Measurements from ENCODE around the gene AKAP6. TPM values are rescaled to one million over a fixed set of nuclear protein-coding genes. Genes with fewer than 3 reads are reported as not detected.
"Not testable (repeated sequence)": the region's sequence is repeated elsewhere in the genome, so short reads cannot be mapped to it uniquely, and the experiment has no call there.

The AKAP6 gene
- total RNA-seq, 1 donor from 2014 or later: 3.6 TPM

DNA sequence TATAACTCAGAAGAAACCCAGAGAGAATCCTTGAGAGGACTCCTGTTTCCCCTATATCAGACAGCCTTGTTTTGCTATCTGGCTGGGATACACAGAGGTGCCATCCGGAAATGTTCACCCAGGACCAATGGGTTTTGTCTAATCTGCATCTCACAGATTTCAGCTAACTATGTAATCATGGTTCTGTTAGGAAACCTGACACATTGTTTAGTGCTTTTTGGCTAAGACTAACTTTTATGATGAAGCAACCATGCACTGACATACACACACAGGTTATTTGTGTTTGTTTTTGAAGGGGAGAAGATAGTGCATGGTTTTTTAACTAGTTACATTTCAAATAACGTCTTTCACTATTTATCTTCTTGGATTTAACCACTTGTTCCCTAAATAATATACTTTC, 245.2 kb downstream of the AKAP6 start:
- DNase-seq (ENCODE audit: low spot score): no peak
- Mint-ChIP-seq H3K36me3 (ENCODE audit: low read depth) (peaks cover 1% of the 10 kb centered on the region), H3K4me3 (ENCODE audit: unreplicated experiment) (no peak overlapping the region), H3K4me1 (ENCODE audit: low read depth) (peaks cover 11% of the 10 kb centered on the region), H3K27me3 (ENCODE audit: low read depth) (no peaks in the 10 kb centered on the region), H3K27ac (ENCODE audit: unreplicated experiment) (no peak overlapping the region), H3K9me3 (ENCODE audit: low read depth) (no peaks in the 10 kb centered on the region)
- TF ChIP-seq, protein P1, sequence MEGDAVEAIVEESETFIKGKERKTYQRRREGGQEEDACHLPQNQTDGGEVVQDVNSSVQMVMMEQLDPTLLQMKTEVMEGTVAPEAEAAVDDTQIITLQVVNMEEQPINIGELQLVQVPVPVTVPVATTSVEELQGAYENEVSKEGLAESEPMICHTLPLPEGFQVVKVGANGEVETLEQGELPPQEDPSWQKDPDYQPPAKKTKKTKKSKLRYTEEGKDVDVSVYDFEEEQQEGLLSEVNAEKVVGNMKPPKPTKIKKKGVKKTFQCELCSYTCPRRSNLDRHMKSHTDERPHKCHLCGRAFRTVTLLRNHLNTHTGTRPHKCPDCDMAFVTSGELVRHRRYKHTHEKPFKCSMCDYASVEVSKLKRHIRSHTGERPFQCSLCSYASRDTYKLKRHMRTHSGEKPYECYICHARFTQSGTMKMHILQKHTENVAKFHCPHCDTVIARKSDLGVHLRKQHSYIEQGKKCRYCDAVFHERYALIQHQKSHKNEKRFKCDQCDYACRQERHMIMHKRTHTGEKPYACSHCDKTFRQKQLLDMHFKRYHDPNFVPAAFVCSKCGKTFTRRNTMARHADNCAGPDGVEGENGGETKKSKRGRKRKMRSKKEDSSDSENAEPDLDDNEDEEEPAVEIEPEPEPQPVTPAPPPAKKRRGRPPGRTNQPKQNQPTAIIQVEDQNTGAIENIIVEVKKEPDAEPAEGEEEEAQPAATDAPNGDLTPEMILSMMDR (IDR thresholded peaks at IDR 0.05): no peak

DNA sequence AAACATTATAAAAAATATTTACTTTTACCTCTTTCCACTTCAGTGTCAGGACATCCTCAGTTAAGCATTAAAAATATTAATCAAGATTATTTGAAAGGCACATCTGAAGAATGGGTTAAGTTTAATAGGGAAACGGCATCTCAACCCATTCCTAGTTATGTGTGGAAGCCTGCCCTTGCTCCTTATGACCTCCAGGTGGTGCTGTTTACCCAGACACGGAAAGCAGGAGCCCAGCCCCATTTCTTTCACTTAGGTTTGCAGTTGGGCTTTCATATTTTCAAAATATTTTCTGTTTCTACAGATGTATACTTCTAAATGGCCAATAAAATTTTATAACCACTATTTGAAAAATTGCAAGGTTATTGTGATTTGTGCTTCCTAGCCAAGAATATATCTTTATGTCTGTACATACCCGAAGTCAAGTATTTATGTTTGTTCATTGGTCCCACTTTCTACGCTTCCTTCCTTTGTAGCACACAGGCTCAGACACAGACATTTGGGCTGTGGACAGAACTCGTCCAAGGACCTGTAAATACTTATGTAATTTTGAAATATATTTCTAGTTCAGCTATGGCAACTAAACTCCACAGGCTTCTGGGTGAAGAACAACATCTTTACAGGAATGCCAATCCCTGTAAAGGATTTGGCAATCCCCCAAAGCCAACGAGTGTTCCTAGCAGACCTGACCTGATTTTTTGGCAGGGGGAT, 247.1 kb downstream of the AKAP6 start:
- Mint-ChIP-seq H3K4me1 (ENCODE audit: low read depth) (peaks cover 11% of the 10 kb centered on the region), H3K36me3 (ENCODE audit: low read depth) (peaks cover 1% of the 10 kb centered on the region), H3K27ac (ENCODE audit: unreplicated experiment) (peak overlapping the region; percentile 4), H3K9me3 (ENCODE audit: low read depth) (no peaks in the 10 kb centered on the region), H3K27me3 (ENCODE audit: low read depth) (no peaks in the 10 kb centered on the region), H3K4me3 (ENCODE audit: unreplicated experiment) (no peak overlapping the region)
- TF ChIP-seq, protein P1 (IDR thresholded peaks at IDR 0.05): peak; percentile 99
- no peak for DNase-seq (ENCODE audit: low spot score)

DNA sequence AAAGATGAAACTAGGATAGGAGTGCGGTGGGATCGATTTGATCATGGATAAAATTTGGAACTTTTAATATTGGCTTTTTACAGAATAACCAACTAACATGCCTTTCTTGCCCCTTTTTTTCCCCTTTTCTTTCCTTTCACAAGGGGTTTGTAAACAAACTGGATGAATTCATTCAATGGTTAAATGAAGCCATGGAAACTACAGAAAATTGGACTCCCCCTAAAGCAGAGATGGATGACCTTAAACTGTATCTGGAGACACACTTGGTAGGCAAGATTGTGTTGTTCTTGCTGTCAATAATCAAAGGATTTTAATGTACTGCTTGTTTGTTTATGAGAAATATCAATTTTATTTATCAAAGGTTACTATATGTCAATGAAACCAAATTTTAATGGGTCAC, 247.9 kb downstream of the AKAP6 start:
- no peak for DNase-seq (ENCODE audit: low spot score)
- Mint-ChIP-seq H3K4me1 (ENCODE audit: low read depth) (peaks cover 11% of the 10 kb centered on the region), H3K27me3 (ENCODE audit: low read depth) (no peaks in the 10 kb centered on the region), H3K36me3 (ENCODE audit: low read depth) (peaks cover 1% of the 10 kb centered on the region), H3K27ac (ENCODE audit: unreplicated experiment) (no peak overlapping the region), H3K9me3 (ENCODE audit: low read depth) (no peaks in the 10 kb centered on the region), H3K4me3 (ENCODE audit: unreplicated experiment) (no peak overlapping the region)
- TF ChIP-seq, protein P1 (IDR thresholded peaks at IDR 0.05): no peak

DNA sequence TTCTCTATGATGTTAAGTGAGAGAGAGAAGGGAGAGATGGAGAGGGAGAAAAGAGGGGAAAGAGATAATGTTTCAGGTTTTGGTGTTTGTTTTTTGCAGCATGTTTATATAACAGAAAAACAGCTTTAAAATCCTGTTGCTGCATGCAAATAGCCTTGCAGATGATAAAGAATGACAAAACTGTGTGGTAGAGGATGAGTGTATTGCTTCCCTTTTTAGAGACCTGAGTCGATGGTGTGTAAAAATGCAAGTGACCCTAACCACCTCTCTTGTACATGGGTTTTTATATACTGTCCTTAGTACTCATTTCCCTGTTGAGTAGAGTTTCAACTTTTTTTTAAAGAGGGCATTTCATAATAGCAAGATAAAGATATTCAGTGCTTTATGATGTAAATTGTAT, 249.1 kb downstream of the AKAP6 start:
- DNase-seq (ENCODE audit: low spot score): no peak
- TF ChIP-seq, protein P1 (IDR thresholded peaks at IDR 0.05): no peak
- Mint-ChIP-seq H3K4me1 (ENCODE audit: low read depth) (peaks cover 11% of the 10 kb centered on the region), H3K4me3 (ENCODE audit: unreplicated experiment) (no peak overlapping the region), H3K27me3 (ENCODE audit: low read depth) (no peaks in the 10 kb centered on the region), H3K36me3 (ENCODE audit: low read depth) (no peaks in the 10 kb centered on the region), H3K9me3 (ENCODE audit: low read depth) (no peaks in the 10 kb centered on the region), H3K27ac (ENCODE audit: unreplicated experiment) (no peak overlapping the region)

DNA sequence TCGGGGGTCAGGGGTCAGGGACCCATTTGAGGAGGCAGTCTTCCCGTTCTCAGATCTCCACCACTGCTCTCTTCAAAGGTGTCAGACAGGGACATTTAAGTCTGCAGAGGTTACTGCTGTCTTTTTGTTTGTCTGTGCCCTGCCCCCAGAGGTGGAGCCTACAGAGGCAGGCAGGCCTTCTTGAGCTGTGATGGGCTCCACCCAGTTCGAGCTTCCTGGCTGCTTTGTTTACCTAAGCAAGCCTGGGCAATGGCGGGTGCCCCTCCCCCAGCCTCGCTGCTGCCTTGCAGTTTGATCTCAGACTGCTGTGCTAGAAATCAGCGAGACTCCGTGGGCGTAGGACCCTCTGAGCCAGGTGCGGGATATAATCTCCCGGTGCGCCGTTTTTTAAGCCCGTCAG, 254.3 kb downstream of the AKAP6 start:
- not testable (repeated sequence) for H3K4me3 Mint-ChIP-seq (ENCODE audit: unreplicated experiment); H3K27ac Mint-ChIP-seq (ENCODE audit: unreplicated experiment); H3K9me3 Mint-ChIP-seq (ENCODE audit: low read depth); H3K27me3 Mint-ChIP-seq (ENCODE audit: low read depth); H3K4me1 Mint-ChIP-seq (ENCODE audit: low read depth); DNase-seq (ENCODE audit: low spot score); H3K36me3 Mint-ChIP-seq (ENCODE audit: low read depth)

DNA sequence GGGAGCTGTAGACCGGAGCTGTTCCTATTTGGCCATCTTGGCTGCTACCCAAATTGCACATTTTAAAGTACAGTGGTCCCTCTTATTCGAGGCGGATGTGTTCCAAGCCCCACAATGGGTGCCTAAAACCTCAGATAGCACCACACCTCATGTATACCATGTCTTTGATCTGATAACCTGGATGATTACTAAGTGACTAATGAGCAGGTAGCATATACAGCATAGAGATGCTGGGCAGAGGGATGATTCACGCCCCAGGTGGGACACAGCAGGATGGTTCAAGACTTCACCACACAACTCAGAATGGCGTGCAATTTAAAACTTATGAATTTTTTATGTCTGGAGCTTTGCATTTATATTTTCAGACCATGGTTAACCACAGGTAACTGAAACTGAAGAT, 255.0 kb downstream of the AKAP6 start:
- peaks cover 3% of the 10 kb centered on the region for H3K9me3 Mint-ChIP-seq (ENCODE audit: low read depth)
- H3K36me3 Mint-ChIP-seq (ENCODE audit: low read depth): no peaks in the 10 kb centered on the region
- no peaks in the 10 kb centered on the region for H3K27me3 Mint-ChIP-seq (ENCODE audit: low read depth)
- peaks cover 8% of the 10 kb centered on the region for H3K4me1 Mint-ChIP-seq (ENCODE audit: low read depth)
- DNase-seq (ENCODE audit: low spot score): no peak
- H3K4me3 Mint-ChIP-seq (ENCODE audit: unreplicated experiment): no peak overlapping the region
- H3K27ac Mint-ChIP-seq (ENCODE audit: unreplicated experiment): no peak overlapping the region
- TF ChIP-seq, protein P1 (IDR thresholded peaks at IDR 0.05): no peak

Data from chondrocyte (in vitro differentiated cells).